UCSD-AML1 (cell line): Measurements from ENCODE around the gene NUDT4.

Source experiments
- DNase-seq: peaks from one replicate; lab custom pipeline; 2025; ENCODE audit not compliant: unreplicated experiment; lab: John Stamatoyannopoulos, UW

Gene NUDT4

DNA sequence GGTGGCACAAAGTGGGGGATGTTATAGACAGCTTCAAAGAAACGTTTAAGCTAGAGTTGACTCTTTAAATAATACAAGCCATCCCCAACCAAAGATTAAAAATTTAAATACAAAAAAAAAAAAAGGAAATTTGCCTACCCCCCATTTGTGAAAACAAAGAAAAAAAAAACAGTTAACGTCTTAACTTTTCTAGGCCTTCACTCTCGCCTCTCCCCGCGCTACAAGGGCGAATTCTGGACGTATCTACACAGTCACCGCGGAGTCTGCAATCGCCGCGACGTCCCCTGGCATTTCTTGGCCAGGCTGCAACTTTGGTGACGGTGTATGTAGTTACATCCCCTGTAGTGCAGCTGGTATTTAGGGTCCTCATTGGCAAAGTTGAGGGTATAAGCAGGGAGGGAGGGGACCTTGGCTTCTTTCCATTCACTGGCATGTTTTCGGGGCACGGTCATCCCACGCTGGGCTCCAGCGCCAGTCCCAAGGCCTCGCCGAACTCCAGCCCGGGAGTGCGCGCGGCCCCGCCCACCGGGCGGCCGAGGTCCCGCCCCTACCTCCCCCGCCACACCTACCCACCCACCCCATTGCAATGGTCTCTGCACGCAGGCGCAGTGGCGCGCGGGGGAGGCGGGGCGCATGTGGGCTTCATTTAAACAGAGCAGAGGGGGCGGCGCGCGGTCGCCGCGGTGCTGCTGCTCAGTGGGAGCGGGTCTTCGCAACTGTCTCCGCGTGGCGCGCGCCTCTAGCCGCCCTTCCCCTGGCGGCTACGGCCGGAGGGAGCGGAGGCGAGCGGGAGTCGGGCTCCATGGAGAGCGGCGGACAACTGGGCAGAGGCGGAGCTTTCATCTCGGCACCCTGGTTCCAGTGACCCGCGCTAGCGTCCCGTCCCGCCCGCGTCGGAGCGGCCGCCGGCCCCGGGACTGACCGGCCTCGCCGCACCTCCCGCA is at the start of gene NUDT4:
NUDT4 (plus strand) TSS at position 674 of the 944 bp plus-strand sequence. CDS start 398 bp downstream, outside the sequence.
- DNase-seq = peak; percentile 96

DNA sequence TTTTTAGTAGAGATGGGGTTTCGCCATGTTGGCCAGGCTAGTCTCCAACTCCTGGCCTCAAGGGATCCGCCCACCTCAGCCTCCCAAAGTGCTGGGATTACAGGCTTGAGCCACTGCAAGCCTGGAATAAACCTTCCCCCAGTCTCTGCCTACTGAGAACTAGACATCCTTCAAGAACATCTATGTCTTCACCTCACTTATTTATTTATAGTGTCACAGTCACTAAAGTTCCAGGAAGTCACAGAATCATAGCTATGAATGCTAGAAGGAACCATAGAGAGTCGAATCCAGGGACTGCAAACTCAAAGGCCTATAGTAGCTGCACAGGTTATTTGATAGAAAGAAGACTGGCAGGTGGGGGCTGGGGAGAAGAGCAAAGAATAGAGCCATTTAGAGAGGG is 44.7 kb upstream of the NUDT4 start:
- no peak for DNase-seq

- no peak for DNase-seq
Measured at GRCh38 chr12:93333828-93334227, 43.9 kb upstream of the NUDT4 start.

DNA sequence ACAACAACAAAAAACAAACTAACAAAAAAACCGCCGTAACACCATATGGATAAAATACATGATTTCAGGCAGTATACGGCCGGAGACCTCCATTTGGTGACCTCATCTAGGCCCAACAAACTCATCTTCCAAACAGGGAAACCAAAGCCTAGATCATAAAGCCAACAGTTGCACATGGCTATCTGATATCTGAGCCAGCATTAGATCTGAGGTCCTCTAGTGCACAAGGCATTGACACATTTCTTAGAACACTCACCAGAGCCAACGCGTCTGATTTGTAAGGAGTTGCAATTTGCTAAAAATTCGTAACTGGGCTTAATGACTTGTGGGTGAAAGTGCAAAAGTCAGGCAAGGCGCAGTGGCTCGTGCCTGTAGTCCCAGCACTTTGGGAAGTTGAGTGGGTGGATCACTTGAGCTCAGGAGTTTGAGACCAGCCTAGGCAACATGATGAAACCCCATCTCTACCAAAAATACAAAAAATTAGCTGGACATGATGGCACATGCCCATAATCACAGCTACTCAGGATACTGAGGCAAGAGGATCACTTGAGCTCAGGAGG is 42.0 kb upstream of the NUDT4 start:
- DNase-seq = no peak

DNA sequence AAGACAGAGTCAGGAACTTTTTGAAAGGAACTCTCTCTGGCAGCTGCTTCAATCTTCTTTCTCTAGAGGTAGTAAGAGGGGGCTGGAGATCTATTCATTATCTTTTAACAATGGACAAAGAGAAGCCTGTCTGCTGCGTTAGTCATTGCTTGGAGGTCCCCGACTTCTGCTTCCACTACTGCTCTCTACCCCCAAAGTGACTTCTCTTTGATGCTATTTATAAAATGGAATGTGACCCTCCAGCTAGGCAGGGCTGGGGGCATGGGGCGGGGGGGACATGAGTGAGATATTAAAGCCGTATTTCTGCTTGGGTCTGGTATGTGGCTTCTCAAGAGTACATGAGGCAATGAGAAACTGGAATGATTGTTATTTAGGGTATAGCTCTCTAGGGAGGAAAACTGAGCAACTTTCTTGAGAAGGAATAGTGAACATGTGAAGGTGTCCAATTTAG is 41.4 kb upstream of the NUDT4 start:
- DNase-seq = no peak

DNA sequence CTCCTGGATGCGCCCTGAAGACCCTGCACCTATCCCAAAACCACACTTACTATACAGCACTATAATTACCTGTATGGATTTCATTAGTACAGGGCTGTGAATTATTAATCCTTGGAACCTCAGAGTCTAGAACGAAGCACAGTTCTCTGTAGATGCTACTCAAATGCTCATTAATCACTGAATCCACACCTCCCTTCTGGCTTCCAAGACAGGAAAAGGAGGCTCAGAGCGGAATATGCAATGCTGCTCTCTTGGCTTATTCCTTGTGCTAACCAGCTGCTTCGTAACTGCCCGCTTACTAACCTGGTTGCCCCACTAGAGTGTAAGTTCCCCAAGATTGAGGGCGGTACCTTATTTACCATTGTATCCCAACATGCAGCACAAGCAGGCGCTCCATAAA is 39.1 kb upstream of the NUDT4 start:
- DNase-seq = no peak

DNA sequence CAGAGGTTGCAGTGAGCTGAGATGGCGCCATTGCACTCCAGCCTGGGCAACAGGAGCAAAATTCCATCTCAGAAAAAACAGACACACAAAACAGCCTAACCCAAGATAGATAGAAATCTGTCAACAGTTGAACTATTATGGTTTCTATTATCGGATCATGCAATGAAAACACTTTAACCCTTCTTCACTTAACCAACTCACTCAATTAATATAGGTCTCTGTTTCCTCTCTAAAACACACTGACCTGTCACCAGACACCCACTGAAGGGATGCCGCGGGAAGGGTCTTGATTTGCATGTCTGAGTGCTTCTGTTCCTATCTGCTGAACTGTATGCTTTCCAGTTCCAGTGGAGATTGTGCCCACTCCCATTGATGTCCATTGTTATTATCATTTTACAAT is 38.0 kb upstream of the NUDT4 start:
- no peak for DNase-seq

- no peak for DNase-seq
Measured at GRCh38 chr12:93341409-93342049, 36.2 kb upstream of the NUDT4 start.

DNA sequence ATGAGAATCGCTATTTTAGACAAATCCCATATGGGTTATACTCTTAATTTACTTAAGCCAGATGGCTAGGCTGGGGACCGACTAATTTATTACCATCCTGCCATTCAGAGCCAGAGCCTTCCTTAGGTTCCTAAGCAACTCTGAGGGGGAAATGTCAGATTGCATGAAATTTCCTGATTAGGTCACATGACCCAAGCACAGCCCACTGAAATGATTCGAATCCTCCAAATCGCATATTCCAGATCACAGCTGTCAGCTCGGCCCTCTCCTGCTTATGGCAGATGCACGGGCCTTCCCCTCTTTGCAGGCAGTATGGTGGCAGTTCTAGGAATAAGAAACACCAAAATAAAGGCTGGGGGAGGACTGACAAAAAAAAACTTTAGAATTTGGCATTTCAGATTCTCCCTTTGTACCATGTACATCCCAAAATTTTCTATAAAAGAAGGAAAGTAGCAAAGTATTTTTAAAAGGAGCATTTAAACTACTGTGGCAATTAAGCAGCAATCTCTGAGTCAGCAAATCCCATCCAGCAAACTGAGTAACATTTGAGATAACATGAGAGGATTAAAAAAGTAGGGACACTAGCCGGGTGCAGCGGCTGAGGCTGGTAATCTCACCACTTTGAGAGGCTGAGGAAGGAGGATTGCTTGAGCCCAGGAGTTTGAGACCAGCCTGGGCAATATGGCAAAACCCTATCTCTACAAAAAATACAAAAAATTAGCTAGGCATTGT is 30.5 kb upstream of the NUDT4 start:
- DNase-seq = no peak

DNA sequence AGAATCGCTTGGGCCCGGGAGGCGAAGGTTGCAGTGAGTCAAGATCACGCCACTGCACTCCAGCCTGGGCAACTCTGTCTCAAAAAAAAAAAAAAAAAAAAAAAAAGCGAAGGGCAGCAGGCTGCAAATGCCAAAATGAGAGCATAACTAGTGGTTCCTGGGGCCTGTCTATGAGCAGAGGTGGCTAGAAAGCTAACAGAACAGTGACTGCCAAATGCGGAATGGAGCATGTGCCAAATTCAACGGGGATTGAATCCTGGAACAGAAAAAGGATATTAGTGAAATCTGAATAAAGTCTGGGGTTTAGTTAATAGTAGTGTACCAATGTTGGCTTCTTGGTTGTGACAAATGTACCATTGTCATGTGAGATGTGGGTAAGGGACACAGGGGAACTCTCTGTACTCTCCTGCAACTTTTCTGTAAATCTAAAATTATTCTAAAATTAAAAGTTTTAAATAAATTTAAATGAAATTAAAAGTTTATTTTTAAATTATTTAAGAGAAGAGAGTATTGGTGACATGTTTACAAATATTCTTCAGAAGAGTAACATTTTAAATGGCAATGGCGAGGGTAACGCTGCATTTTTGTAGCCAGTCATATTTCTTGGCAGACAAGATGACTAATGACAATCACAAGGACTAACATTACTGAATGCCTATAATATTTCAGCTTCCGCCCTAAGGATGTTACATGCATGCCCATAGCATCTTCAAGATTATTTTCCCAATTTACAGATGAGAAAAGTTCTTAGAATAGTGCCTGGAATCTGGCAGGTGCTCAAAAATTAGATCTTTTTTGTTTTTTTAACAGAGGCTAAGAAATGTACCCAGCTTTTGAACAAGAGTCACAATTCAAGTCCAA is 28.9 kb upstream of the NUDT4 start:
- DNase-seq = no peak

- no peak for DNase-seq
Measured at GRCh38 chr12:93351726-93352125, 26.0 kb upstream of the NUDT4 start.

DNA sequence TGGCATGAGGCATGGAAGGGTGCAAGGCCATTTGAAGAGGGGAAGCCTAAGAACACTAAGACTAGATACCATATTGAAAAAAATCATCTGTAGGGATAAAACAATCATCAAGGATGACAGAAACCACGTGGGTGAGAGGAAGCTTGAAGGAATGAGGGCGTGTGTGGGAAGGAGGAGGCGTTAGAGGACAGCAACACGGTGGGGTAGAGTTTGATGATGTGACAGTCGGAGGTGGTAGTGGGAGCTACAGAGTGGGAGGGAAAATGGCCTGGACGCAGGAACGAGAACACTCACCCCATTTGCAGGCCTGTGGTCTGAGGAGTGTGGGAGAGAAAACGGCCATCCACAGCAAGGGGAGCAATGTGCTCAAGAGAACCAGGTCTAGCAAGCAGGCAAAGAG is 25.4 kb upstream of the NUDT4 start:
- no peak for DNase-seq

DNA sequence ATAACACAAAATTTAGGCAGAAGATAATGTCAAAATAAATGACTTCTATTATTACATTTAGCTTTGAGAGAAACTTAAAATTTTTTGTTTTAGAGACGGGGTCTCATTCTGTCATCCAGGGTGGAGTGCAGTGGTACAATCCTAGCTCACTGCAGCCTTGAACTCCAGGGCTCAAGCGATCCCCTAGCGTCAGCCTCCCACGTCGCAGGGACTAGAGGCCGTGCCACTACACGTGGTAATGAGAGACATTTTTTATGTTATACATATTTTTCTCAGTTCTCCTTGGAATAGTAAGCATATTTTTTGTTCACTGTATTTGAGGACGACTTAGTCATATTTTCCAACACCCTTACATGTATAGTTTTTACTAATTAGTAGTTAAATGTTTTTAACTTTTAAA is 21.5 kb upstream of the NUDT4 start:
- DNase-seq = no peak

DNA sequence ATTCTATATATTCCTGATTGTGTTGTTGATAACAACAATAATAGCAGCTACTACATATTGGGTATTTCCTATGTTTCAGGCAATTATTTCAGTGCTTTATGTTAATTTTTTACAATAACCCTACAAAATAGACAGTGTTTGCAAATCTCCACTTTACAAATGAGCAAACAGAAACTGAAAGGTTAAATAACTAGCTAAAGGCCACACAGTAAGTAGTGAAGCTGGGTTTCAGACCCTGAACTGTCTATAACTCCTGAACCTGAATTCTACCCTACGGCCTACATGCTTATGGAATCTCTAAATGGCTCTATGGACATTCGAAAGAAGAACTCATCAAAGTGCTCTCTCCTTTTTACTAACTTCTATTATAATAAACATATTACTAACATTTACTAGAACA is 19.7 kb upstream of the NUDT4 start:
- no peak for DNase-seq

DNA sequence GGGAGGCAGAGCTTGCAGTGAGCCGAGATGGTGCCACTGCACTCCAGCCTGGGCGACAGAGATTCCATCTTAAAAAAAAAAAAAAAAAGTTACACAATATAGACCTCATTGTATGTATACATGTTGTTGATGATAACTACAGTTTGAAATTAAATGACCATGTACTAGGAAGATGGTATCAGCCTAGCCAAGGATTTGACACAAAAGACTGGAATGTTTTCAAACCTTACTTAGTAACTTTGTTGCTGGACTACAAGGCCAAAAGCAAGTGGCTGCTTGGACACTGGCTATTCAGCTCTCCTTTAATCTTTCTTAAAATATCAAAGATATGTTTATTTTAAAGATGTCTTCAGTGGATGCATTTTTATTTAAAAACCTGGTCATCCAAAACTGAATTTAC is 18.9 kb upstream of the NUDT4 start:
- no peak for DNase-seq

DNA sequence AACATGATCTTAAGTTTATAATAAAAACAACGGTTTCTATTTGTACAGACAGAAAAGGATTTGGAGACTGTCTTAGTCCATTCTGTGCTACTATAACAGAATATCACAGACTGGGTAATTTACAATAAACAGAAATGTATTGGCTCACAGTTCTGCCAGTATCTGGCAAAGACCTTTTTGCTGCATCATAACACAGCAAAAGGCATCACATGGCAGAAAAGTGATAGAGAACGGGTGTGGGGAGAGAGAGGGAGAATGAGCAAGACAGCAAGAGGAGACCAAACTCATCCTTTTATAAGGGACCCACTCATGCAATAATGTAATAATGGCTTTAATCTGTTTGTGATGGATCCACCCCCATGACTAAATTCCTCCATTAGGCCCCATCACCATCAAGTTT is 17.0 kb upstream of the NUDT4 start:
- no peak for DNase-seq

- DNase-seq = no peak
Measured at GRCh38 chr12:93361151-93361919, 16.4 kb upstream of the NUDT4 start.

- no peak for DNase-seq
Measured at GRCh38 chr12:93363841-93364297, 13.9 kb upstream of the NUDT4 start.

GRCh38 chr12:93365616-93366405 is 11.9 kb upstream of the NUDT4 start:
- DNase-seq = no peak
